WTC11 (cell line): ENCODE data around the gene GRIFIN. TPM values are rescaled to one million over a fixed set of nuclear protein-coding genes. Genes with fewer than 3 reads are reported as not detected.

ENCODE experiments used
- ATAC-seq: fragments of 200-7000 bp; cut with Tn5 transposase; 2 replicates; pipeline ENCODE4 v1.10.0; 2021; ENCODE audit warnings: mild to moderate bottlenecking, moderate library complexity
- CTCF ChIA-PET: fragments of 300-600 bp; sonication (Branson Sonifier 250); formaldehyde crosslinking; loops from one replicate; lab custom pipeline; 2021; ENCODE audit warnings: antibody characterized with exemption; lab: Charles Lee
- POLR2A ChIA-PET: fragments of 350-600 bp; sonication (Branson Sonifier 250); formaldehyde crosslinking; loops from one replicate; lab custom pipeline; 2021; ENCODE audit warnings: antibody characterized with exemption; lab: Charles Lee
- DNase-seq: peaks from one replicate; pipeline ENCODE4 v3.0.0; 2021; ENCODE audit warnings: low spot score
- H3K27ac Mint-ChIP-seq: 2 replicates; pipeline ENCODE4 v1.8.0; 2021; ENCODE audit warnings: mixed read lengths
- H3K27me3 Mint-ChIP-seq: 2 replicates; pipeline ENCODE4 v1.8.0; 2021; ENCODE audit warnings: low read depth, mild to moderate bottlenecking, moderate library complexity, mixed read lengths
- H3K36me3 Mint-ChIP-seq: 2 replicates; pipeline ENCODE4 v1.8.0; 2021; ENCODE audit warnings: mixed read lengths
- H3K4me1 Mint-ChIP-seq: 2 replicates; pipeline ENCODE4 v1.8.0; 2022; ENCODE audit warnings: mixed read lengths
- H3K4me3 Mint-ChIP-seq: 2 replicates; pipeline ENCODE4 v1.8.0; 2021; ENCODE audit warnings: mild to moderate bottlenecking, moderate library complexity, mixed read lengths
- H3K9me3 Mint-ChIP-seq: 2 replicates; pipeline ENCODE4 v1.8.0; 2021; ENCODE audit warnings: mixed read lengths
- CBFB ChIP-seq: sonication (generic); formaldehyde crosslinking; IDR thresholded peaks from 2 replicates; pipeline ENCODE4 v1.8.1; 2022; ENCODE audit warnings: mild to moderate bottlenecking, low read depth, missing genetic modification reagents
- FOXK1 ChIP-seq: sonication (generic); formaldehyde crosslinking; IDR thresholded peaks from 2 replicates; pipeline ENCODE4 v1.8.0; 2022; ENCODE audit warnings: mild to moderate bottlenecking, moderate library complexity, missing genetic modification reagents
- GTF2I ChIP-seq: fragments of 250-450 bp; sonication (Bioruptor Pico); conservative IDR thresholded peaks from 2 replicates; pipeline ENCODE4 v1.4.0; 2021; ENCODE audit warnings: mild to moderate bottlenecking
- NFATC4 ChIP-seq: fragments of 250-450 bp; sonication (Bioruptor Pico); IDR thresholded peaks from 2 replicates; pipeline ENCODE4 v1.9.0; 2021; ENCODE audit warnings: mild to moderate bottlenecking
- NR2C2 ChIP-seq: sonication (generic); formaldehyde crosslinking; IDR thresholded peaks from 2 replicates; pipeline ENCODE4 v1.8.0; 2022; ENCODE audit warnings: mild to moderate bottlenecking, missing genetic modification reagents
- OVOL2 ChIP-seq: fragments of 250-450 bp; sonication (Bioruptor Pico); IDR thresholded peaks from 2 replicates; pipeline ENCODE4 v1.9.0; 2021; ENCODE audit warnings: mild to moderate bottlenecking, borderline replicate concordance
- SMAD3 ChIP-seq: sonication (generic); formaldehyde crosslinking; IDR thresholded peaks from 2 replicates; pipeline ENCODE4 v1.8.0; 2022; ENCODE audit warnings: missing genetic modification reagents, mild to moderate bottlenecking, borderline replicate concordance
- SMAD4 ChIP-seq: sonication (generic); formaldehyde crosslinking; IDR thresholded peaks from 2 replicates; pipeline ENCODE4 v1.8.0; 2022; ENCODE audit warnings: mild to moderate bottlenecking, missing genetic modification reagents
- SP1 ChIP-seq: sonication (generic); formaldehyde crosslinking; conservative IDR thresholded peaks from 2 replicates; pipeline ENCODE4 v1.8.1; 2022; ENCODE audit warnings: missing genetic modification reagents
- TCF7 ChIP-seq: sonication (generic); formaldehyde crosslinking; IDR thresholded peaks from 2 replicates; pipeline ENCODE4 v1.8.0; 2022; ENCODE audit warnings: mild to moderate bottlenecking, low read depth, missing genetic modification reagents, moderate library complexity
- ZNF263 ChIP-seq: sonication (generic); formaldehyde crosslinking; IDR thresholded peaks from 2 replicates; pipeline ENCODE4 v1.8.1; 2022; ENCODE audit warnings: low read depth, mild to moderate bottlenecking, moderate library complexity, missing genetic modification reagents
- ZNF281 ChIP-seq: sonication (generic); formaldehyde crosslinking; IDR thresholded peaks from 2 replicates; pipeline ENCODE4 v1.8.0; 2023; ENCODE audit warnings: mild to moderate bottlenecking, missing genetic modification reagents
- ZNF317 ChIP-seq: sonication (generic); formaldehyde crosslinking; IDR thresholded peaks from 2 replicates; pipeline ENCODE4 v1.8.1; 2023; ENCODE audit warnings: low read depth, mild to moderate bottlenecking, moderate library complexity, missing genetic modification reagents, borderline replicate concordance
- ZNF512 ChIP-seq: sonication (generic); formaldehyde crosslinking; IDR thresholded peaks from 2 replicates; pipeline ENCODE4 v1.8.1; 2022; ENCODE audit warnings: missing genetic modification reagents, borderline replicate concordance
- ZNF671 ChIP-seq: fragments of 250-450 bp; sonication (Bioruptor Pico); IDR thresholded peaks from 2 replicates; pipeline ENCODE4 v1.8.0; 2021; ENCODE audit warnings: mild to moderate bottlenecking
- total RNA-seq: library from RNA; stranded (reverse); gene quantifications from 3 replicates; pipeline ENCODE4 v1.2.3, GENCODE V29; 2021
- TF ChIP-seq, protein P1 (sequence below): sonication (generic); formaldehyde crosslinking; IDR thresholded peaks from 2 replicates; pipeline ENCODE4 v1.8.0; 2023; ENCODE audit warnings: missing genetic modification reagents
- TF ChIP-seq, protein P2 (sequence below): sonication (generic); formaldehyde crosslinking; IDR thresholded peaks from 2 replicates; pipeline ENCODE4 v1.8.1; 2022; ENCODE audit warnings: low read depth, mild to moderate bottlenecking, moderate library complexity, missing genetic modification reagents, borderline replicate concordance
- TF ChIP-seq, protein P3 (sequence below): fragments of 250-450 bp; sonication (Bioruptor Pico); IDR thresholded peaks from 2 replicates; pipeline ENCODE4 v2.1.2; 2022; ENCODE audit warnings: mild to moderate bottlenecking, moderate library complexity
- TF ChIP-seq, protein P4 (sequence below): sonication (generic); formaldehyde crosslinking; IDR thresholded peaks from 2 replicates; pipeline ENCODE4 v1.8.1; 2023; ENCODE audit warnings: mild to moderate bottlenecking, missing genetic modification reagents, moderate library complexity
- TF ChIP-seq, protein P5 (sequence below): sonication (generic); formaldehyde crosslinking; IDR thresholded peaks from 2 replicates; pipeline ENCODE4 v1.8.1; 2023; ENCODE audit warnings: mild to moderate bottlenecking, missing genetic modification reagents

GRIFIN gene
- total RNA-seq, 1 experiment from 2014 or later: not detected

DNA sequence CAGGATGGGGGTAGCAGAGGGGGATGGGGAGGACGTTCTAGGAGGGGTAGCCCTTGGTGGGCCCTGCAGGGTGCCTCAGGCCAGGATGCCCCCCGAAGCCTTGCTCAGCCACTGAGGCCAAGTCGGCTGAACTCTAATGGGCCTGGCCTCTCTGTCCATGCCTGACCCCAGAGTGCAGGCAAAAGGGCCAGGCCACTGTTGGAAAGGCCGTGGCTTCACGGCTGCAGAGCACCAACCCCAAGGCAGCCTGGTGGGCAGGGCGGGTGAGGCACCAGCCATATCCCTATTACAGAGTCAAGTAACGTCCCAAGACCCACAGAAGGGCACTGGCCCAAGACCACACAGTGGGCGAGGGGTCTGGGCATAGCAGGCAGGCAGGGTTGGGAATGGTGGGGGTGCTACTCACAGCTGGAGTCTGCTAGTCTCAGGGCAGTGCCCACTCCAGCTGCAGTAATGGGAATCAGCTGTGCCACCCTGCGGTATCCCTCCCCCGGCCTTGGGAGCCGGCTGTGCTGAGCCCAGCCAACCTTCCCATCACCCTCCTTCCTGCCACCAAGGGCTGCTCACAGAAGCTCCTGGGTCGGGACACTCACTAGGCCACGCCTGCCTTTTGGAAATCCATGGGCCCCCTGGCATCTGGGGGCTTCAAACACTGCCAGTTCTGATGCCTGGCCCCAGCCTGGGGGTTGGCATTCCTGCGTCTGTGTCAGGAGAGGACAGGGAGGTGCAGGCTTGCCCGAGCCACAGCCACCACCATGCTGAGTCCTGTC is 39.4 kb upstream of the GRIFIN start:
- CTCF ChIA-PET: interaction anchor here (1.4 kb wide), 1 partner anchor 47 kb away, joined by 5 read pairs; no protein-coding TSS in a partner anchor
- Mint-ChIP-seq H3K27me3 (peaks cover 17% of the 10 kb centered on the region), H3K9me3 (no peaks in the 10 kb centered on the region), H3K4me3 (no peak overlapping the region), H3K36me3 (no peaks in the 10 kb centered on the region), H3K27ac (no peak overlapping the region), H3K4me1 (peaks cover 25% of the 10 kb centered on the region)
- no peak for DNase-seq
- TF ChIP-seq SMAD4 (CRISPR knock-in tag) (no peak), ZNF512 (no peak), SP1 (CRISPR knock-in tag) (no peak), GTF2I (no peak), FOXK1 (CRISPR knock-in tag) (no peak), TCF7 (no peak), ZNF317 (CRISPR knock-in tag) (no peak), NFATC4 (CRISPR knock-in tag) (no peak), ZNF281 (CRISPR knock-in tag) (no peak)
- TF ChIP-seq, protein P1, sequence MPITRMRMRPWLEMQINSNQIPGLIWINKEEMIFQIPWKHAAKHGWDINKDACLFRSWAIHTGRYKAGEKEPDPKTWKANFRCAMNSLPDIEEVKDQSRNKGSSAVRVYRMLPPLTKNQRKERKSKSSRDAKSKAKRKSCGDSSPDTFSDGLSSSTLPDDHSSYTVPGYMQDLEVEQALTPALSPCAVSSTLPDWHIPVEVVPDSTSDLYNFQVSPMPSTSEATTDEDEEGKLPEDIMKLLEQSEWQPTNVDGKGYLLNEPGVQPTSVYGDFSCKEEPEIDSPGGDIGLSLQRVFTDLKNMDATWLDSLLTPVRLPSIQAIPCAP (CRISPR knock-in tag): no peak
- TF ChIP-seq, protein P2, sequence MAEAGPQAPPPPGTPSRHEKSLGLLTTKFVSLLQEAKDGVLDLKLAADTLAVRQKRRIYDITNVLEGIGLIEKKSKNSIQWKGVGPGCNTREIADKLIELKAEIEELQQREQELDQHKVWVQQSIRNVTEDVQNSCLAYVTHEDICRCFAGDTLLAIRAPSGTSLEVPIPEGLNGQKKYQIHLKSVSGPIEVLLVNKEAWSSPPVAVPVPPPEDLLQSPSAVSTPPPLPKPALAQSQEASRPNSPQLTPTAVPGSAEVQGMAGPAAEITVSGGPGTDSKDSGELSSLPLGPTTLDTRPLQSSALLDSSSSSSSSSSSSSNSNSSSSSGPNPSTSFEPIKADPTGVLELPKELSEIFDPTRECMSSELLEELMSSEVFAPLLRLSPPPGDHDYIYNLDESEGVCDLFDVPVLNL (CRISPR knock-in tag): no peak
- no peak for ATAC-seq
- POLR2A ChIA-PET: no interaction called here

DNA sequence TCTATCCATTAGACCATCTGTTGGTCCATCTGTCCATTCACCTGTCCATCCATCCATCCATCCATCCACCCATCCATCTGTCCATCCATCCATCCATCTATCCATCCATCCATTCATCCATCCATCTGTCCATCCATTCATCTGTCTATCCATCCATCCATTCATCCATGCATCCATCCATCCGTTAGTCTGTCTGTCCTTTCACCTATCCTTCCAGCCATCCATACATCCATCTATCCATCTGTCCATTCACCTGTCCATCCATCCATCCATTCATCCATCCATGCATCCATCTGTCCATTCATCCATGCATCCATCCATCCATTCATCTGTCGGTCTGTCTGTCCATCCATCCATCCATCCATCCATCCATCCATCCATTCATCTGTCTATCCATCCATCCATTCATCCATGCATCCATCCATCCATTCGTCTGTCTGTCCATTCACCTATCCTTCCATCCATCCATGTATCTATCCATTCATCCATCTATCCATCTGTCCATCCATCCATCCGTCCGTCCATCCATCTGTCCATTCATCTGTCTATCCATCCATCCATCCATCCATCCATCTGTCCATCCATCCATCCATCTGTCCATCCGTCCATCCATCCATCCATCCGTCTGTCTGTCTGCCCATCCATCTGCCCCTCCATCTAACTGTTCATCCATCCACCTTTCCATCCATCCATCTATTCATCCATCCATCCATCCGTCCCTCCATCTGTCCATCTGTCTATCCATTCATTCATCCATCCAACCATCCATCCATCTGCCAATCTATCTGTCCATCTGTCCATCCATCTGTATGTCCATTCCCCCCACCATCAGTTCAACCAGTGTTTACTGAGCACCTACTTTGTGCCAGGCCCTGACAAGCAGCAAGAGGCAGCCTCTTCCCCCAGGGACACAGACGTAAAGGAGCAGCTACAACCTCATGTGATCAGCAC is 38.5 kb upstream of the GRIFIN start:
- POLR2A ChIA-PET: no interaction called here
- DNase-seq: no peak
- CTCF ChIA-PET: interaction anchor here (1.4 kb wide), 1 partner anchor 46 kb away, joined by 5 read pairs; no protein-coding TSS in a partner anchor
- Mint-ChIP-seq H3K27me3 (peaks cover 13% of the 10 kb centered on the region), H3K4me3 (no peak overlapping the region), H3K27ac (no peak overlapping the region), H3K4me1 (peaks cover 22% of the 10 kb centered on the region), H3K9me3 (no peaks in the 10 kb centered on the region), H3K36me3 (no peaks in the 10 kb centered on the region)
- no peak for ATAC-seq
- no peak for TF ChIP-seq NR2C2
- TF ChIP-seq ZNF263 (CRISPR knock-in tag): no peak
- TF ChIP-seq, protein P3, sequence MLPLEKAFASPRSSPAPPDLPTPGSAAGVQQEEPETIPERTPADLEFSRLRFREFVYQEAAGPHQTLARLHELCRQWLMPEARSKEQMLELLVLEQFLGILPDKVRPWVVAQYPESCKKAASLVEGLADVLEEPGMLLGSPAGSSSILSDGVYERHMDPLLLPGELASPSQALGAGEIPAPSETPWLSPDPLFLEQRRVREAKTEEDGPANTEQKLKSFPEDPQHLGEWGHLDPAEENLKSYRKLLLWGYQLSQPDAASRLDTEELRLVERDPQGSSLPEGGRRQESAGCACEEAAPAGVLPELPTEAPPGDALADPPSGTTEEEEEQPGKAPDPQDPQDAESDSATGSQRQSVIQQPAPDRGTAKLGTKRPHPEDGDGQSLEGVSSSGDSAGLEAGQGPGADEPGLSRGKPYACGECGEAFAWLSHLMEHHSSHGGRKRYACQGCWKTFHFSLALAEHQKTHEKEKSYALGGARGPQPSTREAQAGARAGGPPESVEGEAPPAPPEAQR (CRISPR knock-in tag): no peak
- TF ChIP-seq ZNF671 (CRISPR knock-in tag): no peak
- TF ChIP-seq CBFB: no peak
- TF ChIP-seq, protein P4, sequence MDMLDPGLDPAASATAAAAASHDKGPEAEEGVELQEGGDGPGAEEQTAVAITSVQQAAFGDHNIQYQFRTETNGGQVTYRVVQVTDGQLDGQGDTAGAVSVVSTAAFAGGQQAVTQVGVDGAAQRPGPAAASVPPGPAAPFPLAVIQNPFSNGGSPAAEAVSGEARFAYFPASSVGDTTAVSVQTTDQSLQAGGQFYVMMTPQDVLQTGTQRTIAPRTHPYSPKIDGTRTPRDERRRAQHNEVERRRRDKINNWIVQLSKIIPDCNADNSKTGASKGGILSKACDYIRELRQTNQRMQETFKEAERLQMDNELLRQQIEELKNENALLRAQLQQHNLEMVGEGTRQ (CRISPR knock-in tag): no peak
- TF ChIP-seq, protein P5, sequence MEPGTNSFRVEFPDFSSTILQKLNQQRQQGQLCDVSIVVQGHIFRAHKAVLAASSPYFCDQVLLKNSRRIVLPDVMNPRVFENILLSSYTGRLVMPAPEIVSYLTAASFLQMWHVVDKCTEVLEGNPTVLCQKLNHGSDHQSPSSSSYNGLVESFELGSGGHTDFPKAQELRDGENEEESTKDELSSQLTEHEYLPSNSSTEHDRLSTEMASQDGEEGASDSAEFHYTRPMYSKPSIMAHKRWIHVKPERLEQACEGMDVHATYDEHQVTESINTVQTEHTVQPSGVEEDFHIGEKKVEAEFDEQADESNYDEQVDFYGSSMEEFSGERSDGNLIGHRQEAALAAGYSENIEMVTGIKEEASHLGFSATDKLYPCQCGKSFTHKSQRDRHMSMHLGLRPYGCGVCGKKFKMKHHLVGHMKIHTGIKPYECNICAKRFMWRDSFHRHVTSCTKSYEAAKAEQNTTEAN (CRISPR knock-in tag): no peak
- no peak for TF ChIP-seq SMAD3 (CRISPR knock-in tag)
- no peak for TF ChIP-seq OVOL2 (CRISPR knock-in tag)
- no peak for TF ChIP-seq SMAD4 (CRISPR knock-in tag)
